Stimulated activated CD8-positive, alpha-beta memory T cell treated with anti-CD3 and anti-CD28 coated beads, Interleukin-7, amount 100 ng/mL, for 48 hours (primary cell): Measurements from ENCODE around the gene CMIP.

ENCODE experiments used
- DNase-seq, 2 donors: peaks; one replicate each; pipeline ENCODE4 v3.0.0-alpha.2; 2020; ENCODE audit warnings: low read depth in 1 of 2; ENCODE audit errors: extremely low read depth in 1 of 2

CMIP gene

DNA sequence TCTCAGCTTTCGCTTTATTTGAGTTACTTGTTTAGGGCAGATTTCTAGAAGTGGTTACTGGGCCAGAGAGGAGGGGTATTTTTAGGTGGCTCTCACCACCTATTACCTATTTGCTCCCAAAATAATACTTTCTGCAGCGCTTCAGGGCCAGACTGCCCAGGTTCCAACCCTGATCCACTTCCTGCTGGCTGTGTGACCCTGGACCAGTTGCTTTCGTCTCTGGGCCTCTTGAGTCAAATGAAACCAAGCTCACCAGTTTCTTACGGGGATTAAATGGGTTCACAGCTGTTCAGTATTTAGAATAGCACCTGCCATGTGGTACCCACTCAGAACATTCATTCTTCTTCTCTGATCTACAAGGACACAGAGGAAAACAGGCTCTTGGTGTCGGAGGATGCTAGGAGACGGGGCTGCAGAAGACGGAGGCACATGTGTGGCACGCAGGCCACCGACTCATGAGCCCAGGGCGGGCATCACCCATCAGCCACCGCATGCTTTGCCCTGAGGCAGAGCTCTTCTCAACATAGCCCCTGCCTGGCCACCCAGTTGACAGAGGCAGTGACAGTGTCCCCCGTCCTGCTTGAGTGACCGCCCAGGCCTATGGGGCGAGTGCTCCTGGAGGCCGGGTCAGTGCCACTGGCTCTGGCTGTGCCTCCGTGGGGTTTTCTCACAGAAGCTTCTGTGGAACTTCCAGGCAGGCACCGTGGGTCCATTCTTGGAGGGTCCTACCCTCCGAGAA is 185.5 kb downstream of the CMIP start:
- DNase-seq, result no peak

DNA sequence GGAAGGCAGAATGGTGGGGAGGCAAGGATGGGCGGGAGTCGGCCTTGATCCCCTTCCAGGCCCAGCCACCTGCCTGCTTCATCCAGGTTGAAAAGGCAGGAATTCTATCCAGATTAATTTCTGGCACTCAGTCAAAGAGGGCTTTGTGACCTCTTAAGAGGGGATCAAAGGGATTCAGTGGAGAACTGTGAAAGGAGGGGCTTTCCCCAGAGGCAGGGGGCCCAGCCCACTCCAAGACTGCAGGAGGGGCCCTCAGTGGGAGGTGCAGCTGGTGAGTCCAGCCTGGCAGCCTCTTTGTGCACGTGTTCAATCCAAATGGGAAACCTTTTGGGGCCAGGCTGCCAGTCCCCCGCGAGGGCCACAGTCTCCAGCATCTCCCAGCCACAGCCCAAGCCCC is 186.0 kb downstream of the CMIP start:
- no peak for DNase-seq

DNA sequence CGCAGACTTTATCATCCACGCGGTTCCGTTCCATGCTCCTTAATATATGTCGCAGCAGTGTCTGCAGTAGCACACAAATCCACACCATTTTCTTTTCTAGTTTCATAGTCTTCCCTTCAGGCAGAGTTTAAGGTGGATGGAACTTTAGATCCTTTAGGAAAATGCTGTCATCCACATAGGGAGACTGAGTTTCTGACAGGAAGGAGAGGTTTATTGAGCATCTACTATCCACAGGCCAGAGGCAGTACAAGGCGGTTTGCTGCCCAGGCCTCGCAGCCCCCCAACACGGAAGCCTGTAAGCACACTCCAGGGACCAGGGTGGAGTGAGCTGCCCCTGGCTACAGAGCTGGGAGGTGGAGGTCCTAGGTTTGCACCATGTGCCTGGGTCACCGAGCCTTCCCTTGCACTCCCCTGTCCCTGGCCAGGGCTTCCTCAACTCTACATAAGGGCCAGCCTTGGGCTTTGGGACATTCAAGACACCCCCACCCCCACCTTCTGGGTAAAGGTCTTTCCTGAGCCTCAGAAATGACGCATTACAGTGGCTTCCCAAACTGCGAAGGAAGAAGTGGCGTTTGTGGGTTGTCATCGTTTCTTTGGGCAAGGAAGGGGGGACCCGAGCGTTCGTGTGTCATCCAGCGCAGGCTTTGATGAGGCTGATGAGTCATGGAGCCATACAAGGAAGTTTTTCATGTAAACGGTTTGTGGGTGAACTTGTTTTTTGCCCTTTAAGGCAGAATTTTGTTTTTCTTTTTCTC is 188.0 kb downstream of the CMIP start:
- DNase-seq, result peak; percentile 47 to 83

DNA sequence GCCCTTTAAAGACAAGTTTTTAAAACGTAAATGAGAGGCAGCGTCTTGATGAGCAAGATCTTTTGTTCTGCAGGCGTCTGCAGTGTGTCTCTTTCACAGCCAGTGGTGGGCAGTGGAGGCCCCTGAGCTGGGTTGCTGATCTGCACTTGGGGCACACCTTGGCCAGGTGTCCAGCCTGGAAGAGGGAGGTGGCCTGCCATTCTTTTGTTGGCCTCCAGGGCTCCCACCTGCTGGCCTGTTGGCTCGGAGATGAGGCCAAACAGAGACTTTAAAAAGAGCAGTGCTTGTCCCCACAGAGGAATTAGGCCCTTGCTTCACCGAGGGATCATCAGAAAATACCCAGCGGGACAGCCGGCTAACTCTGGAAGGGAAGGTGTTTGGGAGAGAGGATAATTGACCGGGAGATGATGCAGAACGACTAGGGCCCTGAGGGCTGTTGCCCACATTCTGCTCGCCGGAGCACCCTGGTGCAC is 188.6 kb downstream of the CMIP start:
- no peak for DNase-seq

DNA sequence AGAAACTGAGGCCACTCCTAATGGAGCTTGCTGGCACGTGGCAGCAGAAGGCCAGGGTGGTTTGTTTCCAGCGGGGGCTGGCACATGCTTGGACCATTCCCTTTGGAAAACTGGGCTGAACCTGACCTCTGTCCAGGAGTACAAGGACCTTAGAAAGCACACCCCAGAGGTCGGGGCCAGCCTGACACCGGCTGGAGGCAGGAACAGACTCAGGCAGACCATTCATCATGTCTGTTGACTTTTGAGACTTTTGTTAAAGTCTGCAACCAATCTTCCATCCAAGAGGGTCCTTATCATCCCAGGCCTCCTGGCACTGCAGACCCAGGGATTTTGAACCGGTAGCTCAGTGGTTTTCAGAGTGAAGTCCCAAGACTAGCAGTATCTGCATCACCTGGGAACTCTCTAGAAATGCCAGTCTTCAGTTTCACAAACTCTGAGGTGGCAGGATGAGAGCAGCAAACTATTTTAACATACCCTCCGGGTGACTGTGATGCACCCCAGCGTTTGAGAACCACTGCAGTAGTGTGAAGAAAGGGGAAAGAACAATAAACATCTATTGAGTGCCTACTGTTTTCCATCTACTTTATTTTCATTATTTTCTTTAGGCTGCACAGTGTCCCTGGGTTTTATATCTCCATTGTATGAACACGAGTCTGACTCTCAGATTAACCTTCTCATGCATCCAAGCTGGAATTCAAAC is 189.2 kb downstream of the CMIP start:
- DNase-seq, result no peak

DNA sequence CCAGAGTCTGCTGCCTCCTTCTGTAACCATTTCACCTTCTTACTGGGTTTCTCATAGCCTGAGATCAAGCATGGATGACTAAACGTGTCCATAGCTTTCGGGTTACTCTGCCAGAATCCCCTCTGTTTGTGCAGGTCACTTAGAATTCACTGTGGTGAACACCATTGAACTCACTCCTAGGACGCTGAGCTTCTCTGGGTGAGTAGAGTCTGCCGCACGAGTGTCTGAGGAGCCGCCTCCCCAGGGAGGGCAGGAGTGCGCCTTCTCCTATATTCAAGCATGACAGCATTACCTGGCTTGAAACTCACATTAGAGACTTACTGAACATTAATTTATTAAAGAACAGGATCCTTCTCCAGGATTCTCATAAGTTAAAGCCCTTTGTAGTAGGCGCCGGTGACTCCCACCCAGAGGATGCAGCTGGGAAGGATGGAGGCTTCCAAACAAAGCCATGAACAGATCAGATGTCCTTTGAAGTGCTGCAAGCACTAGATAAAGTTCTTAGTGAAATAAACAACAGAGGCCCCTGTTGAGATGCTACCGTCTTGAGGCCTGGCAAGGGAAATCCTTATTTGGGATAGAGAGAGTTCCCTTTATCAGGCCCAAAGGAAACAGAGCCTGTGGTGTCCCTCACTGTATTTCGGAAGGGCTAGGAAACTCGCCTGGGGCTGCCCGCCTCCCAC is 189.9 kb downstream of the CMIP start:
- no peak for DNase-seq

DNA sequence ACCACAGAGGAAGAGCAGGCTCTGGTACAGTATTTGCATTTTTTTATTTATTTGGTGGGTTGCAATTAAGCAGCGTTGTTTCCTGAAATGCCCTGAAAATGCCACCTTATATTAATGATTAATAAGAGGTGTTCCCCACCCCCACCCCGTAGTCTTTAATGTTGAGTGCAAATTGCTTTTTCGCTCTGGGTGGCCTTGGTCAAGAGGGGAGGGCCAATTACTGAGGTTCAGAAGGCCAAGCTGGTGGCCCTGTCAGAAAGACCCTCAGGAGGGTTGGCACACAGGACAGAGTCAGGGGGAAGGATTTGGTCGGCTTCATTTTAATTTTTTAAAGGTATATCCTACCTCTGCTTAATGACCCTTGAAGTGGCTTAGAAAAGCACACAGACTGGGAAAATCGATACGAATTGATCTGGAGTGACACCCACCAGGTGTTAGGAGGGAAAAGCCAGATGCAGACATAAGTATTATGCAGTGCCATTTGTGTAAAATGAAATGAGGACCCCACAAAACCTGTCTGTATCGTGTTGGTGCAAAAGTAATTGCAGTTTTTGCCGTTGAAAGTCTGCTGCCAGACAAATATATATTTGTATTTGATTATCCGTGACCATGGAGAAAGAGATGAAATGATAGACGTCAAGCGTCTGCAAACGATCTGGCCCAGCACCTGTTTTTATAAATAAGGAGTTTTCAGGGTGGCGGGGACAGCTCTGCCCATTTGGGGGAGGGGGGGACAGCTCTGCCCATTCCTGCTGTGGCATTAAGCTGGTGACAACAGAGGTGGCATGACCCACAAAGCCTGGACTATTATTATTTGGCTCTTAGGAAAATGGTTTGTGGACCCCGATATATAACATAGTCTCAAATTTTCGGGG is 190.7 kb downstream of the CMIP start:
- no peak for DNase-seq

DNA sequence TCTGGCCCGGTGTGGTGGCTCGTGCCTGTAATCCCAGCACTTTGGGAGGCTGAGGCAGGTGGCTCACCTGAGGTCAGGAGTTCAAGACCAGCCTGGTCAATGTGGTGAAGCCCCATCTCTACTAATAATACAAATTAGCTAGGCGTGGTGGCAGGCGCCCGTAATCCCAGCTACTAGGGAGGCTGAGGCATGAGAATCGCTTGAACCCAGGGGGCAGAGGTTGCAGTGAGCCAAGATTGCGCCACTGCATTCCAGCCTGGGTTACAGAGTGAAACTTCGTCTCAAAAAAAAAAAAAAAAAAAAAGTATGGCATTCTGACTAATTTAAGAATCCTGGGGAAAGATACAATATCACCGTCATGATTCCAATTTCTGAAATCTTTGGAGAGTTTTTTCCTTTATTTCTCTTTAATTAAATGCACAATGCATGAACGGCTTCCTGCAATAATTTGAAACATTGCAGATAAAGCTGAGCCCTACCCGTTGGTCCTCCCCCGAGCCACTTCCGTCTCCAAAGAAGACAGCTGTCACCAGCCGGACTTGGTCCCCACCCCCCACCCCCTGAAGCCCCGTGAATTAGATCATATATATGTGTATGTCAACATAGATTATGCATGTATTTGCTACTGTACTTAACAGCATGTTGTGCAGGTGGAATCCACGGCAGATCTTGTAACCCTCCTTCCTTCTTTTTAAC is 191.8 kb downstream of the CMIP start:
- no peak for DNase-seq

DNA sequence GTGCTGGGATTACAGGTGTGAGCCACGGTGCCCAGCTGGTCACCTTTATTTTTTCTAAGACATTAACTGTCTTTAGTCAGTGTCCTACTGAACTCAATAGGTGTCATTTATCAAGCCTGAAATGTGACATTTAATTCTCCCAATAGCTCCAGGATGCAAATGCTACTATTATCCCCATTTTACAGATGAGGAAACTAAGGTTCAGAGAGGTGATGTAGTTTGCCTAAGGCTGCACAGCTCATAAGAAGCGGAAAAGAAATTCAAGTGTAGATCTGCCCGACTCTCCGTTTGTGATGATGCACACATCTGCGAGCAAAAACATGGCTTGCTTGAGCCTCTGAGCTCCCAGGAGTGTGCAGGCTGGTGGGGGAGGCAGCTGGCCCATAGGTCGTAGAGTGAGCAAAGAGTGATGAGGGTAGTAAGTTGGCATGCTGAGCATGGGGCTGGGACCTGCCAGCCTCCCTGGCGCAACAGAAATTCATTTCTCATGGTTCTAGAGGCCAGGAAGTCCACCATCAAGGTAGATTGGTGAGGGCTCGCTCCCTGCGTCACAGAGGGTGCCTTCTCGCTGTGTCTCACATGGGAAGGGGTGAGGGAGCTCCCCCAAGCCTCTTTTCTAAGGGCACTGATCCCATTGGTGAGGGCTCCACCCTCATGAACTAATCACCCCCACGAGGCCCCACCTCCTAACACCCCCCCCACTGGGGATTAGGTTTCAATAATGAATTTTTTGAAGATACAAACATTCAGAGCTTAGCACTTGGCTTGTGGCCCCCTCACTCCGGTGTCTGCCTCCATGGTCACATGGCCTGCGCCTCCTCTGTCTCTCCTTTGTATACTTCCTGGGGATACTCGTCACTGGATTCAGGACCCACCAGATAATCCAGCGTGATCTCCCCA is 193.0 kb downstream of the CMIP start:
- DNase-seq, result no peak

DNA sequence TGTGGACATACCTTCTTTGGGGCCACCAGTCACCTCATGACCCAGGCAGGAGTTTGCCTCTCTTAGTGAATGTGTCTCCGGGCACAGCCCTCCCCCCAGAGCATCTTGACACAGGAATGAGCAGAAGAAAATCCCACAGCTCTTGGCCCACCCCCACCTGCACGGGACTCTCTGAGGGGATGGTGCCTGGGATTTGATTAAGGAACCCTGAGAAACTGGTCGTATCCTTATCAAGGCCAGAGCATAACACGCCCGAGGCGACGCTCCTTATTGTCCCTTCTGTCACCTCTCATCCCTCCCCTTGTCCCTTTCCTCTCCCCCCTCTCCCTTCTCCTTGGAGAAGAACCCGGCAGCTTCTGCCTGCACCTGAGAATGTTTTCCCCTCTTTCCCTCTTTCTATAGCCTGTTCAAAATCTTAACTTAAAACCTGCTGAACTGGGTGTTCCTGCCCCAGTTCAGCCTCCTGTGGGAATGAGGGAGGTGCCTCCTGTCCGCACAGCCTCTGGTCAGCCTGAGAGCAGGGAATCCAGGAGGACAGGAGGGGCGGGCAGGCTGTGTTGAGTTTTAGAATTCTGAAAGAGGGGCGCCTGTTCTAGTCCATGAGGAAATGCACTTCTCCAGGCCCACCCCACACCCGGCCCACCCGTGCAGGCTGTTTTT is 193.8 kb downstream of the CMIP start:
- no peak for DNase-seq

DNA sequence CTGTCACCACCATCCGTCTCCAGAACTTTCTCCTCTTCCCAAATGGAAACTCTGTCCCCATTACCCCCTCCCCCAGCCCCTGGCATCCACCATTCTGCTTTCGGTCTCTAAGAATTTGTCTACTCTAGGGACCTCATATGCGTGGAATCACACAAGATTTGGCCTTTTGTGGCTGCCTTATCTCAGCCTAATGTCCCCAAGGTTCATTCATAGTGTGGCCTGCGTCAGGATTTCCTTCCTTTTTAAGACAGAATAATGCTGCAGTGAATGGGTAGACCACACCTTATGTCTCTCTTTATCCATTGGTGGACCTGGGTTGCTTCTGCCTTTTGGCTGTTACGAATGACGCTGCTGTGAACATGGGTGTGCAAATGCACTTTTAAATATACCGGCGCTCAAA is 194.7 kb downstream of the CMIP start:
- DNase-seq, result no peak

DNA sequence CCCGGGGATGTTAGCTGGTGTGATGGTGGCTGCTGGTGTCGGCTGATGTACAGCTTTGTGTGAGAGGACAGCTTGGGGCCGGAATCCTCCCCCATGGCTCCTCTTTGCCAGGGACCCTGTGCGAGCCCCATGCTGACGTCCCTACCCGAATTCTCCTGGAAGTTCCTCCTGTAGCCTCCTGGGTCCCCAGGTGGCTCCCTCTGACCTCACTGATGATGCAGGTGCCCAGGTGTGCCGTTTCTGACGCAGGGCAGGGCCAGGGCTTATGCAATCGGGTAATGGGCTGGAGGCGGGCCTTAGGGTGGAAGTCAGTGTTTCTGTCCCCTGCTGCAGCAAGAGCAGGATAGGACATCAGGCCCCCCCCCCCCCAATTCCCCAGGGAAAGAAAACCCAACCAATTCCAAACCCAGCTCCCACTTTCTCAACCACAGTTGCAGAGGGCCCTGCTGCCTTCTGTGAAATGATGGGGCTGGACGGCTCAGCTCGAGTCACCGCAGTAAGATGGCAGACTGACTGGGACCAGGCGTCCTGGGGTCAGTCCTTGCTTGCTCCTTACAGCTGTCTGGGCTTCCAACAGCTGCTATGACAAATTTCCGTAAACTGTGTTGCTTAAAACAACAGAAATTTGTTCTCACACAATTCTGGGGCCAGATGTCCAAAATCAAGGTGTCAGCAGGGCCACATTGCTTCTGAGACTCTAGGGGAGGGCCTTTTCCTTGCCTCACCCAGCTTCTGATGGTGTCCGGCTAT is 195.5 kb downstream of the CMIP start:
- no peak for DNase-seq

DNA sequence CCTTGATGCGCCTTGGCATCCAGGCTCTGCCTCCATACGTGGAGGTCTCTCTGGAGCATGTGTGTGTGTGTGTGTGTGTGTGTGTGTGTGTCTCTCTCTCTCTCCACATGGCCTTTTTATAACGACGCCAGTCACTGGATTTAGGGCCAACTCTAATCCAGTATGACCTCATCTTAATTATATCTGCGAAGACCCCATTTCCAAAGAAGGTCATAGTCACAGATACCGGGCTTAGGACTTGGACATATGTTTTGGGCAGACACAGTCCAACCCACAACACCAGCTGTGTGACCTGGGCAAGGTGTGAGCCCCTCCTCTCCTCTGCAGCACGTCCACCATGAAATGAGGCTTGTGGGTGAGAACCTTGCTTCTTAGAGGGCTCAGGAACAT is 196.1 kb downstream of the CMIP start:
- DNase-seq, result no peak

DNA sequence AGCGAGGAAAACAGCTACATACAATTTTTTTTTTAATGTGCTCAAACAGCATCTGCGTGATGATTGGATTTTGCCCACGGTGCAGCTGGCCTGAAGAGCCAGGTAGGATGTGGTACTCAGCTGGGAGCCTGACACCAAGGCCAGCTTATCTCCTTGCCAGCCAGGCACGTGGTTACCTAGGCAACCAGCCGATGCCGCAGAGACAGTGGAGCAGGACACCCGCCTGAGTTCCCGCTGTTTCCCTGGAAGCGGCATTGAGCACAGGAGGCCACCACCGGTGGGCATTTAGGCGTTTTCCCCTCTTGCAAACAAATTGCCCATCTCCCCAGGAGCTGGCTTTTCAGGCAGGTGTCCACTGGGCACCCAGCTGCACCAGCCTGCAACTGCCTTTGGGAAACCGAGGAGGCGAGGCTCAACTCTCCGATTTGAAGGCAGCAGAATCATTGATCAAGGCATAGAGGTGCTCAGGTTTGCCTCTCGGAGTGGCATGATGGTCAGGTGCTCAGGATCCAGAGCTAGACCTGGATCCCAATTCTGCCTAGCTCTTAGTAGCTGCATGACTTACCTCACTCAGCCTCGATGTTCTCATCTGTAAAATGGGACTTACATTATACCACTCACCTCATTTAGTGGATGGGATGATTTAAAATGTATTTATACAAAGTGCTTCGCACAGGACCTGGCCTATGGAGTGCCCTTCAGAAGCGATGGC is 196.9 kb downstream of the CMIP start:
- DNase-seq, result no peak

DNA sequence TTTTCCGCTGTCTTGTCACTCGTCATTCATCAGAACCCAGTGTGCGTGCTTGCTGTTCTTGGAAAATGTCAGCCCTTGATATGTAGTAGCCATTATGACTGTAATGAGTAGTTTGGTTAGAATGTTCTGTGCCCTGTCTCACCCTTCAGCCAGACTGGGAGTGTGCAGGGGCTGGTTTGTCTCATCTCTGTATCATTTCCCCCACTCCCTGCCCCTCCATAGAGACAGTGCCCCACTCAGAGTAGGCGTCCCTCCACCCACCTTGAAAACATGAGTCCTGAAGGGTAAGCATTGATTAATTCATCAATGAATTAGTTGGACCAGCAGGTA is 197.5 kb downstream of the CMIP start:
- DNase-seq, result no peak

DNA sequence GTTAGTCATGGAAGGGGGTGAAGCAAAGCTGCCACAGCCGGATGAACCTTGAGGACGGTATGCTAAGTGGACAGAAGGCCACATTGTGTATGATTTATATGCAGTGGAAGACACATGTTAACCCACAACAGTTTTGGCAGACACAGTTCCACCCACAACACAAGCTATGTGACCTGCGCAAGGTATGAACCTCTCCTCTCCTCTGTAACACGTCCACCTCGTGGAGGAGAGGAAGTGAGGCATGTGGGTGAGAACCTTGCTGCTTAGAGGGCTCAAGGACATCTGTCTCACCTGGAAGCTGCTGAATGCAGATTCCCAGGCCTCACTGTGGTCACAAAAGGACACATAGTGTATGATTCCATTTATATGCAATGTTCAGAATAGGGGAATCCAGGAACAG is 198.3 kb downstream of the CMIP start:
- DNase-seq, result no peak

DNA sequence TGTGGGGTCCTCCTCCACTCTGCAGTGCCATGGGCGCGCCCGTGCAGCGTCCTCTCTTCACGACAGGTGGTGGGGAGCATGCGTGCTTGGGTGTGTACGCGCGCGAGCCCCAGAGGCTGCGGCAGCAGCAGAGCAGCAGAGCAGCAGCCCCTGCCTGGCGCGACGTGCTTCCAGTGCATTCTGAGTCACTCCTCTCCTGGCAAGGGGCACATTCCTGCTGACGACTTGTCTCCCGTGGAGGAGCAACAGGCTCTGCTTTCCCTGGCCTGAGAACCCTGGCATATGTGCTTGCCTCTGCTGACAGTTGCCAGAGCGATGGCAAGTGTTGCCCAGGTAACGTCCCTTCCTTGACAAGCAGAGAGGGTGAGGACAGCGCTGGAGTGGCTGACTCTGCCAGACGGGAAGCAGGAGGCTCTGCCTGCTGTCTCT is 200.7 kb downstream of the CMIP start:
- DNase-seq, result no peak
